Skin epidermis (tissue), 12 donors: ENCODE results near the gene PFN3.
"Not testable (repeated sequence)": the region's sequence is repeated elsewhere in the genome, so short reads cannot be mapped to it uniquely, and the experiment has no call there.

Source experiments
- H3K27ac ChIP-seq, 21 experiments: fragments of 200-600 bp; sonication (generic) in 11 of 21; one replicate each; pipeline ENCODE4 v1.5.0; 2020; ENCODE audit warnings: mild to moderate bottlenecking in 3 of 21, inconsistent platforms in 2 of 21, moderate library complexity in 2 of 21
- H3K4me3 ChIP-seq, 7 experiments: fragments of 200-600 bp; sonication (generic) in 2 of 7; one replicate each; pipeline ENCODE4 v1.5.0; 2020; ENCODE audit warnings: inconsistent platforms in 2 of 7, mild to moderate bottlenecking in 2 of 7, moderate library complexity in 1 of 7

The PFN3 gene

GRCh38 chr5:177366528-177367322 is 33.7 kb downstream of the PFN3 start:
- H3K27ac ChIP-seq = peak overlapping the region in 17 of 21 experiments; percentile 28 to 86 (median 70)
- H3K4me3 ChIP-seq = peak overlapping the region; percentile 12 to 37 (median 24)

- peak overlapping the region in 16 of 21 experiments; percentile 32 to 86 (median 70) for H3K27ac ChIP-seq
- no peak overlapping the region for H3K4me3 ChIP-seq
Measured at GRCh38 chr5:177365845-177366527, 34.5 kb downstream of the PFN3 start.

- peak overlapping the region in 2 of 21 experiments; percentile 25 to 50 for H3K27ac ChIP-seq
Measured at GRCh38 chr5:177364159-177364962, 36.1 kb downstream of the PFN3 start.

GRCh38 chr5:177363565-177363964 is 36.9 kb downstream of the PFN3 start:
- H3K27ac ChIP-seq = peak overlapping the region in 8 of 21 experiments; percentile 34 to 86 (median 65)
- H3K4me3 ChIP-seq = peak overlapping the region in 4 of 7 experiments; percentile 20 to 48 (median 36)

More at GRCh38 chr5:177364159-177364962, 36.1 kb downstream of the PFN3 start:
- no peak overlapping the region for H3K4me3 ChIP-seq

GRCh38 chr5:177362610-177363507 is 37.6 kb downstream of the PFN3 start:
- Histone ChIP-seq H3K27ac (peak overlapping the region in 20 of 21 experiments; percentile 12 to 86 (median 66)), H3K4me3 (peak overlapping the region; percentile 20 to 48 (median 34))

- peak overlapping the region in 16 of 21 experiments; percentile 17 to 86 (median 68) for H3K27ac ChIP-seq
- peak overlapping the region in 2 of 7 experiments; percentile 44 to 48 for H3K4me3 ChIP-seq
Measured at GRCh38 chr5:177362292-177362609, 38.2 kb downstream of the PFN3 start.

- peak overlapping the region in 16 of 21 experiments; percentile 17 to 86 (median 68) for H3K27ac ChIP-seq
- H3K4me3 ChIP-seq = no peak overlapping the region
Measured at GRCh38 chr5:177361418-177362291, 38.8 kb downstream of the PFN3 start.

GRCh38 chr5:177360740-177361139 is 39.7 kb downstream of the PFN3 start:
- peak overlapping the region in 1 of 21 experiments; percentile 18 for H3K27ac ChIP-seq
- H3K4me3 ChIP-seq = not testable (repeated sequence)

- H3K27ac ChIP-seq = no peak overlapping the region
- no peak overlapping the region for H3K4me3 ChIP-seq
Measured at GRCh38 chr5:177359860-177360259, 40.6 kb downstream of the PFN3 start.

GRCh38 chr5:177359451-177359851 is 41.0 kb downstream of the PFN3 start:
- Histone ChIP-seq H3K4me3 (peak overlapping the region in 1 of 7 experiments; percentile 55), H3K27ac (peak overlapping the region in 3 of 21 experiments; percentile 81 to 96 (median 81))

GRCh38 chr5:177358370-177358819 is 42.1 kb downstream of the PFN3 start:
- Histone ChIP-seq H3K27ac (peak overlapping the region in 20 of 21 experiments; percentile 36 to 97 (median 81)), H3K4me3 (peak overlapping the region; percentile 39 to 55 (median 43))

GRCh38 chr5:177357459-177358351 is 42.8 kb downstream of the PFN3 start, which contains the start of gene RGS14:
Gene RGS14 (plus strand): TSS chr5:177357924. CDS start chr5:177358025, 101 bp downstream.
- peak within 1 kb of the TSS in 20 of 21 experiments; percentile 36 to 97 (median 81) for H3K27ac ChIP-seq
- H3K4me3 ChIP-seq = peak within 1 kb of the TSS; percentile 39 to 55 (median 43)

- no peak overlapping the region for H3K4me3 ChIP-seq
Measured at GRCh38 chr5:177357146-177357458, 43.4 kb downstream of the PFN3 start.

GRCh38 chr5:177356746-177357145 is 43.7 kb downstream of the PFN3 start:
- Histone ChIP-seq H3K27ac (peak overlapping the region in 7 of 21 experiments; percentile 8 to 97 (median 88)), H3K4me3 (no peak overlapping the region)

More at GRCh38 chr5:177357146-177357458, 43.4 kb downstream of the PFN3 start:
- H3K27ac ChIP-seq = peak overlapping the region in 13 of 21 experiments; percentile 6 to 97 (median 81)

GRCh38 chr5:177355868-177356168 is 44.6 kb downstream of the PFN3 start:
- no peak overlapping the region for H3K4me3 ChIP-seq
- no peak overlapping the region for H3K27ac ChIP-seq

GRCh38 chr5:177355162-177355867 is 45.1 kb downstream of the PFN3 start:
- no peak overlapping the region for H3K4me3 ChIP-seq
- H3K27ac ChIP-seq = no peak overlapping the region
